ENCODE measurements around the gene CBFA2T3. TPM values are rescaled to one million over a fixed set of nuclear protein-coding genes. Genes with fewer than 3 reads are reported as not detected.
"Not testable (repeated sequence)": the region's sequence is repeated elsewhere in the genome, so short reads cannot be mapped to it uniquely, and the experiment has no call there.

The CBFA2T3 gene
- total RNA-seq, 4 donors from 2014 or later, result 0.95 to 7.3 (median 3.3) TPM

DNA sequence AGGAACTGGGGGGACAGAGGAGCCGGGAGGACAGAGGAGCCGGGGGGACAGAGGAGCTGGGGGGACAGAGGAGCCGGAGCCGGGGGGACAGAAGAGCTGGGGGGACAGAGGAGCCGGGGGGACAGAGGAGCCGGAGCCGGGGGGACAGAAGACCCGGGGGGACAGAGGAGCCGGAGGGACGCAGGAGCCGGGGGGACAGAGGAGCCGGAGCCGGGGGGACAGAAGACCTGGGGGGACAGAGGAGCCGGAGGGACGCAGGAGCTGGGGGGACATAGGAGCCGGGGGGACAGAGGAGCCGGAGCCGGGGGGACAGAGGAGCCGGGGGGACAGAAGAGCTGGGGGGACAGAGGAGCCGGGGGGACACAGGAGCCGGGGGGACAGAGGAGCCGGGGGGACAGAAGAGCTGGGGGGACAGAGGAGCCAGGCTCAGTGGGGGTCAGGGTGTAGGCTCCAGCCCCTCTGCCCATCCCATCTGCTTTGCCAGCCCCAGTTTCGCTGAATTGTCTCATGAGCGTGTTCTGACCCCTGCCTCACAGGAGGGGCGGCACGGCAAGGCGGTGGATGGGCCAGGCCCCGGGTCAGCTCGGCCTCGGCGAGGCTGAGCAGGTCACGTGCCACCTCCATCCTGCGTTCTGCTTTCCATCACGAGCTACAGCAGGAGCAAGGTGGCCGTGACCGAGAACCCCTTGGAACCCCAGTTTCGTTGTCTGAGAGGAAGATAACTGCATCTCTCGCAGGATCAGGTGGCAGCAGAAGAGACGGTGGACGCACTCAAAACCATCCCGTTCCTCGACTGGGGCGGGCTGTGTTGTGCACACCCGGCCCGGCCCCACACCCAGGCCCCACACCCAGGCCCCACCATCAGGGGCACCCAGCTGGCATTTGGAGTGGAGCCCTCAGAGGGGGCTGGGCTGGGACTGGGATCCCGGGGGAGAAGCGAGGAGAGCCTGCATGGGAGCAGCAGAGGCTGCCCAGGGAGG lies 26.1 kb upstream of the CBFA2T3 start:
- TF ChIP-seq, protein P1, sequence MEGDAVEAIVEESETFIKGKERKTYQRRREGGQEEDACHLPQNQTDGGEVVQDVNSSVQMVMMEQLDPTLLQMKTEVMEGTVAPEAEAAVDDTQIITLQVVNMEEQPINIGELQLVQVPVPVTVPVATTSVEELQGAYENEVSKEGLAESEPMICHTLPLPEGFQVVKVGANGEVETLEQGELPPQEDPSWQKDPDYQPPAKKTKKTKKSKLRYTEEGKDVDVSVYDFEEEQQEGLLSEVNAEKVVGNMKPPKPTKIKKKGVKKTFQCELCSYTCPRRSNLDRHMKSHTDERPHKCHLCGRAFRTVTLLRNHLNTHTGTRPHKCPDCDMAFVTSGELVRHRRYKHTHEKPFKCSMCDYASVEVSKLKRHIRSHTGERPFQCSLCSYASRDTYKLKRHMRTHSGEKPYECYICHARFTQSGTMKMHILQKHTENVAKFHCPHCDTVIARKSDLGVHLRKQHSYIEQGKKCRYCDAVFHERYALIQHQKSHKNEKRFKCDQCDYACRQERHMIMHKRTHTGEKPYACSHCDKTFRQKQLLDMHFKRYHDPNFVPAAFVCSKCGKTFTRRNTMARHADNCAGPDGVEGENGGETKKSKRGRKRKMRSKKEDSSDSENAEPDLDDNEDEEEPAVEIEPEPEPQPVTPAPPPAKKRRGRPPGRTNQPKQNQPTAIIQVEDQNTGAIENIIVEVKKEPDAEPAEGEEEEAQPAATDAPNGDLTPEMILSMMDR (IDR thresholded peaks at IDR 0.05 in 4 of 5, conservative IDR thresholded peaks at IDR 0.05 in 1 of 5), result no peak
- no peak for TF ChIP-seq POLR2A (IDR thresholded peaks at IDR 0.05)
- intact Hi-C loops (cut with DNase I; ENCODE audit: low total_unique reads) (no loop called here), in situ Hi-C loops (cut with MboI; ENCODE audit: low sequenced_read_pairs in 4 of 4) (no loop called here)
- no peak overlapping the region for H3K27ac ChIP-seq
- ATAC-seq (no peak), DNase-seq (no peak)
- peaks cover 0 to 7% (median 0%) of the 10 kb centered on the region in 3 donors for H3K9me3 ChIP-seq
- peaks cover 32 to 45% (median 42%) of the 10 kb centered on the region in 3 donors for H3K27me3 ChIP-seq
- H3K4me3 ChIP-seq, result no peak overlapping the region
- no peaks in the 10 kb centered on the region for H3K4me1 ChIP-seq
- no peaks in the 10 kb centered on the region for H3K36me3 ChIP-seq

DNA sequence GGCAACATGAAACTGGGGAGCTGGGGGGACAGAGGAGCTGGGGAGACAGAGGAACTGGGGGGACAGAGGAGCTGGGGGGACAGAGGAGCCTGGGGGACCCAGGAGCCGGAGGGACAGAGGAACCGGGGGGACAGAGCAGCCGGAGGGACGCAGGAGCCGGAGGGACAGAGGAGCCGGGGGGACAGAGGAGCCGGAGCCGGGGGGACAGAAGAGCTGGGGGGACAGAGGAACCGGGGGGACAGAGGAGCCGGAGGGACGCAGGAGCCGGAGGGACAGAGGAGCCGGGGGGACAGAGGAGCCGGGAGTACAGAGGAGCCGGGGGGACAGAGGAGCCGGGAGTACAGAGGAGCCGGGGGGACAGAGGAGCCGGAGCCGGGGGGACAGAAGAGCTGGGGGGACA lies 25.1 kb upstream of the CBFA2T3 start:
- not testable (repeated sequence) for DNase-seq

DNA sequence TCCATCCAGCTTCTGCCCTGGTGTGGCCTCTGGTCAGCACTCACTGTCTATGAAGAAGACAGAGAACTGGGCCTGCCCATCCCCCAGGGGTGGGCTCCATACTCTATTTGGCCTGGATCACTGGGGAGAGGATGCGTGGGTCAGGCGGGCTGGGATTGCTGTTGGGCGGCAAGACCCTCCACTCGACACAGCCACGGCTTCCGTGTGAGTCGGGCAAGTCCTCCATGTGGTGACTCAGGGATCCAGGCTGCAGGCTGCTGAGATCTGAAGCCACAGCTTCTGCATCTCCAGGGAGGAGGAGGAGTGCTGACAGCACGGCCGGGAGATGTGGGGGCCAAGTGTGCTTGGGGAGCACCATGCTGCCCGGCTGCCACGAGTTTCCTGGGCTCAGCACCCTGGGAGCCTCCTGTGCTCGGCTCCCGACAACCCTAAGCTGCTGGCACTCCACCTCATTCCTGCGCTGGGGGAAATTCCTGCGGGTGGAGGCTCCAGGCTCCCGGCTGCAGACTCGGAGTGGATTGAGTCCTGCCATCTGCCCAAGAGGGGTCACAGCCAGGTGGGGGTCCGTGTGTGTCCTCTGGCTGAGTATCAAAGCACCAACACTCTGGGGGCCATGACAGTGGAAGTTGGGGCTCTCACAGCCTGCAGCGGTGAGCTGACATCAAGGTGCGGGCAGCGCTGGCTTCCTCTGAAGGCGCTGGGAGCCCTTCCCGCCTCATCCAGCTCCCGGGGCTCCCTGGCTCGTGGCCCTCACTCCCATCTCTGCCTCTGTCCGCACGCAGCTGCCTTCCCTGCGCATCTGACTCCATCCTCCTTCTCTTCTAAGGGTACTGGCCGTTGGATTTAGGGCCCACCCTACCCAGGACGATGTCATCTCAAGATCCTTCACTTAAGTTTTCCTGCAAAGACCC lies 24.4 kb upstream of the CBFA2T3 start:
- no peak for TF ChIP-seq POLR2A (IDR thresholded peaks at IDR 0.05)
- TF ChIP-seq, protein P1 (IDR thresholded peaks at IDR 0.05 in 4 of 5, conservative IDR thresholded peaks at IDR 0.05 in 1 of 5), result no peak
- H3K27ac ChIP-seq, result no peak overlapping the region
- peaks cover 0 to 15% (median 0%) of the 10 kb centered on the region in 3 donors for H3K9me3 ChIP-seq
- H3K4me3 ChIP-seq, result no peak overlapping the region
- H3K36me3 ChIP-seq, result no peaks in the 10 kb centered on the region
- H3K27me3 ChIP-seq, result peaks cover 32 to 59% (median 37%) of the 10 kb centered on the region in 3 donors
- H3K4me1 ChIP-seq, result no peaks in the 10 kb centered on the region
- ATAC-seq (no peak), DNase-seq (no peak)
- in situ Hi-C loops (cut with MboI; ENCODE audit: low sequenced_read_pairs in 4 of 4), result no loop called here
- intact Hi-C loops (cut with DNase I; ENCODE audit: low total_unique reads), result no loop called here

More for the DNA sequence above, 25.1 kb upstream of the CBFA2T3 start:
- H3K4me3 ChIP-seq; in situ Hi-C loops (cut with MboI; ENCODE audit: low sequenced_read_pairs in 4 of 4); H3K27ac ChIP-seq; intact Hi-C loops (cut with DNase I; ENCODE audit: low total_unique reads); H3K36me3 ChIP-seq; ATAC-seq; H3K4me1 ChIP-seq: not testable (repeated sequence)
- H3K27me3 ChIP-seq, result peaks cover 30 to 56% (median 37%) of the 10 kb centered on the region in 3 donors
- H3K9me3 ChIP-seq, result peaks cover 0 to 15% (median 0%) of the 10 kb centered on the region in 3 donors

DNA sequence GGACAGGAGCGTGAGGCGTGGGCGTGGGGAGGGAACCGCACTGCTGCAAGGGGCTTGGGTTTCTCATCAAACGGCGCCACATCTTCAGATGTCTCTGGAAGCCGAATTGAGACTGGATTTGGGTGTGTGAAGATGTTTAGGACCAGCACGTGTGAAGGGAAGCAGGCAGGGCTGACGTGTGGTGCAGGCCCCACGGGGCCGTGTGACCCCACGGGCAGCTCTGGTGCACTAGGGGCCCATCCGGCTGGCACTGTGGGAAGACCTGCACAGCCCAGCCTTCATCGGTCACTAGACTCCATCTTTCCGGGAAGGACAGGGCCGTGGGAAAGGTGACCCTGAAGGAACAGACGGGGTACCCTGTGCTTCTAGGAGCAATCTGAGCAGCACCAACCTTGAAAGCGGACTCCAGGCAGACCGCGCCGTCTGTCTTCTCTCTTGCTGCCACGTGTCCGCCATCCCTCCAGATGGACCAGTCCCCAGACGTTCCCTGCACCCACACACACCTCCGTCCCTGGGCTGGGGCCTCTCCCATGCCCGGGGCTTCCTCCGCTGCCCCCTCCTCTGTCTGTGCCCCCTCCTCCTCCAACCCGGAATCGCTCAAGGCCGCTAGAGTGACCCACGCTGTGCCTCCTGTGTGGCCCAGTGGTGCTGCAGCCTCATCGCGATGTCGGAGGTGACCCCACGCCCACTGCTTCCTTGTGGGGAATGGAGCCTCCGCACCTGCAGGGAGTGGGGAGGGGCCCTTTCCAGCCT lies 23.4 kb upstream of the CBFA2T3 start:
- ATAC-seq, result no peak
- Histone ChIP-seq H3K27me3 (peaks cover 34 to 63% (median 41%) of the 10 kb centered on the region in 3 donors), H3K9me3 (peaks cover 0 to 15% (median 0%) of the 10 kb centered on the region in 3 donors), H3K4me3 (no peak overlapping the region), H3K27ac (no peak overlapping the region), H3K36me3 (no peaks in the 10 kb centered on the region), H3K4me1 (no peaks in the 10 kb centered on the region)
- no peak for DNase-seq
- TF ChIP-seq, protein P1 (IDR thresholded peaks at IDR 0.05 in 4 of 5, conservative IDR thresholded peaks at IDR 0.05 in 1 of 5), result no peak
- TF ChIP-seq POLR2A (IDR thresholded peaks at IDR 0.05), result no peak
- intact Hi-C loops (cut with DNase I; ENCODE audit: low total_unique reads), result no loop called here
- in situ Hi-C loops (cut with MboI; ENCODE audit: low sequenced_read_pairs in 4 of 4), result no loop called here
